Measurements from ENCODE around the gene EPB41L2.
"Not testable (repeated sequence)": the region's sequence is repeated elsewhere in the genome, so short reads cannot be mapped to it uniquely, and the experiment has no call there.

Gene EPB41L2

DNA sequence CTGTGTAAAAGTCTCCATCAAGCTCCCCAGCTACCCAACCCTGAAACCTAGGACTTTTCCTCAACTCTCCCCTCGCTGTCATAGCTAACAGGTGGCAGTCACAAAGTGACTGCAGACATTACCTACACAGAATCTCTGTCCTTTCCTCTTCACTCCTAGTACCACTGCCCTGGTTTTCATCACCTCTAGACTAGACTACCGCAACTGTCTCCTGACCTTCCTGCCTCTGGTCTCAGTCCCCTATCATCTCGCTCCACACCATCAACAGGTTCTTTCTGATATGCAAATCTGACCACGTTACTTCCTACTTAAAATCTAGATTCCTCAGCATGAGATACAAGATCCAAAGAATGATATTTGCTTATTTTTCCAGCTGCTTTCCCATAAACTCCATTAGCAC, 142.1 kb downstream of the EPB41L2 start:
- no peak overlapping the region for H3K9ac ChIP-seq
- H4K20me1 ChIP-seq = no peaks in the 10 kb centered on the region
- no peak overlapping the region for H3K4me2 ChIP-seq
- H3K36me3 ChIP-seq = peaks cover 53% of the 10 kb centered on the region
- H3K27ac ChIP-seq = no peak overlapping the region
- H3K27me3 ChIP-seq = no peaks in the 10 kb centered on the region
- no peak for TF ChIP-seq Cebpa-rat (IDR thresholded peaks at IDR 0.05)
- no peak overlapping the region for H3K4me3 ChIP-seq
- H3K9me3 ChIP-seq = peaks cover 7% of the 10 kb centered on the region
- H3K4me1 ChIP-seq = no peaks in the 10 kb centered on the region

DNA sequence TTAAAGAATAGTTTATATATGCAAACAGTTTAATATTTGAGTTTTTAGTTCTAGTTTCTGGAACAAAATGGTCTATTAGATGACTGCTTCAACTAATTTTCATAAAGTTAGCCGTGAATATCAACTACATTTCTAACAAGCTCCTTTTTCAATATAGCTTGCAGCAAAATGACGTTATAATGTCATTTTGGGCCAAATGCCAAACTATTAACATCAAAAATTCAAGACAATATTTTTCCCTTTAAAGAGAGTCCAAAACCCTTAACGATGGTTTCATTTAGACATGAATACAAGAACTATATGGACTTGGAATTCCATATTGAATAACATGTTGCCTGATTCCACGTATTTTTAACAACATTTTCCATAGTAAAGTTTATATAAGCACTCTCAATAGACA, 144.9 kb downstream of the EPB41L2 start:
- Histone ChIP-seq H3K27ac (no peak overlapping the region), H3K27me3 (no peaks in the 10 kb centered on the region), H3K4me3 (no peak overlapping the region), H3K4me1 (peaks cover 6% of the 10 kb centered on the region), H3K9ac (no peak overlapping the region), H3K4me2 (no peak overlapping the region), H3K9me3 (peaks cover 16% of the 10 kb centered on the region), H3K36me3 (peaks cover 43% of the 10 kb centered on the region), H4K20me1 (no peaks in the 10 kb centered on the region)
- no peak for TF ChIP-seq Cebpa-rat (IDR thresholded peaks at IDR 0.05)

DNA sequence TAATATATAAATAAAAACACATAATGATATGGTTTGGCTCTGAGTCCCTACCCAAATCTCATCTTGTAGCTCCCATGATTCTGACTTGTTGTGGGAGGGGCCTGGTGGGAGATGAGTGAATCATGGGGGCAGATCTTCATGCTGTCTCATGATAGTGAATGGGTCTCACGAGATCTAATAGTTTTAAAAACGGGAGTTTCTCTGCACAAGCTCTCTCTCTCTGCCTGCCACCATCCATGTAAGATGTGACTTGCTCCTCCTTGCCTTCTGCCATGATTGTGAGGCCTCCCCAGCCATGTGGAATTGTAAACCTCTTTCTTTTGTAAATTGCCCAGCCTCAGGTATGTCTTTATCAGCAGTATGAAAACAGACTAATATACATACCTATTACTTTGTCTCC, 147.4 kb downstream of the EPB41L2 start:
- H3K9me3 ChIP-seq = peaks cover 26% of the 10 kb centered on the region
- not testable (repeated sequence) for H4K20me1 ChIP-seq, H3K4me1 ChIP-seq, H3K4me3 ChIP-seq, H3K9ac ChIP-seq, H3K27ac ChIP-seq, H3K27me3 ChIP-seq, H3K4me2 ChIP-seq
- H3K36me3 ChIP-seq = peaks cover 45% of the 10 kb centered on the region

DNA sequence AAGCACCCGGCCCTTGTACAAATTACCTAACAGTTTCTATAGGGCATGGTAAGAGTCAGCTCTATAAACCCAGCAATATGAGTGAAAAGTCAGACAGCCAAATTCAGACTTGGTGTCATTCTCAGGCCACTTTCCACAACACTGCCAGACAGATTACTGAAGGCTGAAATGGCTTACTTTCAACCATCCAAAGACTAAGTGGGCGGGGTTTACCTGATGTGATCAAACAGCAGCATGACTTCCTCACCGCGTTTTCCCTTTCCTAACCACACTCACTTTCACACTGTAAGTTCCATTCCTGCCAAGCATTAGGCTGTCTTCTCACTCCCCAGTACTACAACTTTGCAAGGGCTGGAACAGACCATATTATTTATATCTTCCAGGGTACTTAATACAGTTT, 149.9 kb downstream of the EPB41L2 start:
- peaks cover 8% of the 10 kb centered on the region for H3K4me1 ChIP-seq
- H3K27ac ChIP-seq = no peak overlapping the region
- peaks cover 31% of the 10 kb centered on the region for H3K36me3 ChIP-seq
- H4K20me1 ChIP-seq = no peaks in the 10 kb centered on the region
- no peaks in the 10 kb centered on the region for H3K27me3 ChIP-seq
- peaks cover 26% of the 10 kb centered on the region for H3K9me3 ChIP-seq
- TF ChIP-seq Cebpa-rat (IDR thresholded peaks at IDR 0.05) = no peak
- H3K4me2 ChIP-seq = no peak overlapping the region
- no peak overlapping the region for H3K9ac ChIP-seq
- no peak overlapping the region for H3K4me3 ChIP-seq

DNA sequence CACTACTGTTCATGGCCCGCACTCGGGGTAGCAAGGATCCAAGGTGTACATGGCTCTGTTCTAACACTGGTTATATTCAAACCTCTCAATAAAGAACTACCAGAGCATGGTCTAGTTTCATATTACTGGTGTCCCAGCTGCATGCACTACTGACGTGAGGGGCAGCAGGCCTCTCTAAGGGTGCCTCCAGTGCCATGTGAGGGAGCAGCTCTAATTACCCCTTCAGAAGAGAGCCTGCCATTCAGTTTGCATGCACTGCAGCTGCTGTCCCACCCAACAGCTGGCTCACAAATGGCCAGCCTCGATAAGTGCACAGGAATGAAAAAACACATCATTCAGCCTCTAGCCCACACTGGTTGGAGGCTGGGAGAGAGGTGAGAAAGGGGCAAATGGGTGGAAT, 150.6 kb downstream of the EPB41L2 start:
- H3K4me2 ChIP-seq = no peak overlapping the region
- H3K9me3 ChIP-seq = peaks cover 25% of the 10 kb centered on the region
- no peak for TF ChIP-seq Cebpa-rat (IDR thresholded peaks at IDR 0.05)
- H4K20me1 ChIP-seq = no peaks in the 10 kb centered on the region
- H3K36me3 ChIP-seq = peaks cover 31% of the 10 kb centered on the region
- H3K27me3 ChIP-seq = no peaks in the 10 kb centered on the region
- no peak overlapping the region for H3K4me3 ChIP-seq
- H3K27ac ChIP-seq = no peak overlapping the region
- H3K4me1 ChIP-seq = peaks cover 8% of the 10 kb centered on the region
- no peak overlapping the region for H3K9ac ChIP-seq

DNA sequence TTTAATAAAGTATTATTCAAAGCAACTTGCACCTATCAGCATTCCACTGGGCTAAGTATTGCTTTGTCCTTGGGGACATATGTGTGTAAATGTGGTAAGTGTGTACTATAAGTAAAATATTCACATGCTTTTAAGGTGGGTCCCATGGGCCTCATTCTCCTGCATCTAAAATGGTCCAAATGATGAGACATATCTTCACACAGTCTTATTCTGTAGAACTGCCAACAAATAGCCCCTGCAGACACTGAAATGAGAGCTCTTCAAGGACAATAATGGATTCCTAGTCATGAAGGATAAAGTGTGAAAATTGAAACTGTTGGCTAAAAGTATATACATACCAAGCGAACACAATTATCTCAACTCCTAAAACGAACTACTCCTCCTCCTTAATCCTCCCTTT, 154.1 kb downstream of the EPB41L2 start:
- TF ChIP-seq Cebpa-rat (IDR thresholded peaks at IDR 0.05) = no peak
- Histone ChIP-seq H3K4me1 (peaks cover 8% of the 10 kb centered on the region), H4K20me1 (no peaks in the 10 kb centered on the region), H3K27ac (no peak overlapping the region), H3K27me3 (no peaks in the 10 kb centered on the region), H3K36me3 (0 out of 2 replicates have a peak, but pooled peaks cover 10% of the 10 kb centered on the region), H3K4me3 (no peak overlapping the region), H3K4me2 (no peak overlapping the region), H3K9me3 (peaks cover 10% of the 10 kb centered on the region), H3K9ac (no peak overlapping the region)

DNA sequence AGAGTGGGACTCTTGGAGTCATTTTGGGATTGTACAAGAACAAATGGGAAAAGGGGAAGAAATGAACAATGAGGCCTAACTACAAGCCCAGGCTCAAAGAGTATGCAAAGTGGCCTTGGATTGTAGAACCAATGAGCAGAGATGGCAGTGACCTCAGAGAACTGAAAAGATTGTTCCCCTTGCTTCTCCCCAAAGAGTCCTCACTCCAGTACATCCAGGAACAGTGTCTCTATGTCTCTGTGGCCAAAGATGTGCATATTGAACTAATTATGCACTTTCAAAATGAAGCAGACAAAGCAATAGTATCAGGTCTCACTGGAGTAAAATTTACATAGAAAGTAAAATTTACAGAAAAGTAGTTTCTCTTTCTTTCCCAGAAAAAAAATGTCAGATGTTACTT, 154.9 kb downstream of the EPB41L2 start:
- TF ChIP-seq Cebpa-rat (IDR thresholded peaks at IDR 0.05) = no peak
- peaks cover 2% of the 10 kb centered on the region for H3K4me1 ChIP-seq
- H4K20me1 ChIP-seq = no peaks in the 10 kb centered on the region
- no peaks in the 10 kb centered on the region for H3K27me3 ChIP-seq
- 0 out of 2 replicates have a peak, but pooled peaks cover 10% of the 10 kb centered on the region for H3K36me3 ChIP-seq
- H3K4me2 ChIP-seq = no peak overlapping the region
- no peak overlapping the region for H3K9ac ChIP-seq
- H3K9me3 ChIP-seq = peaks cover 10% of the 10 kb centered on the region
- no peak overlapping the region for H3K4me3 ChIP-seq
- no peak overlapping the region for H3K27ac ChIP-seq

DNA sequence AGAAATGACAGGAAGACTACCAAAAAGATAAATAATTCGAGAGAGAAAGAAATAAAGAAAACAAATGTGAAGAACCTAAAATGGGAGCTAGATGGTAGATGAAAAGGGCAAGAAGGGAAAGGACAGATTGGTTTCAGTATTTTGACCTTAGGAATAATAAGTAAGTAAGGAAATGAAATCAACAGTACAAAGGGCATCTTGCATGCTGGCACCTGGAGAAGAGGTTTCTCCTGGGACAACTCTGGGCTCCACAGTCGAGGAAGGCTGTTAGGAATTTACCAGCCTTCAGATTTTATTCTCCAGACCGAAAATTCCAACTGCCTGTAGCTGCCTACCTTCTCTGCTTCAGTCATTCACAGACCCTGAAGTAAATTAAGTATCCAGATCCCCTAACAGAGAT, 155.4 kb downstream of the EPB41L2 start:
- H3K9me3 ChIP-seq = peaks cover 10% of the 10 kb centered on the region
- H3K27me3 ChIP-seq = no peaks in the 10 kb centered on the region
- no peak overlapping the region for H3K9ac ChIP-seq
- H3K4me2 ChIP-seq = no peak overlapping the region
- no peak for TF ChIP-seq Cebpa-rat (IDR thresholded peaks at IDR 0.05)
- no peaks in the 10 kb centered on the region for H4K20me1 ChIP-seq
- H3K27ac ChIP-seq = no peak overlapping the region
- H3K4me1 ChIP-seq = no peaks in the 10 kb centered on the region
- H3K4me3 ChIP-seq = no peak overlapping the region
- 0 out of 2 replicates have a peak, but pooled peaks cover 10% of the 10 kb centered on the region for H3K36me3 ChIP-seq

DNA sequence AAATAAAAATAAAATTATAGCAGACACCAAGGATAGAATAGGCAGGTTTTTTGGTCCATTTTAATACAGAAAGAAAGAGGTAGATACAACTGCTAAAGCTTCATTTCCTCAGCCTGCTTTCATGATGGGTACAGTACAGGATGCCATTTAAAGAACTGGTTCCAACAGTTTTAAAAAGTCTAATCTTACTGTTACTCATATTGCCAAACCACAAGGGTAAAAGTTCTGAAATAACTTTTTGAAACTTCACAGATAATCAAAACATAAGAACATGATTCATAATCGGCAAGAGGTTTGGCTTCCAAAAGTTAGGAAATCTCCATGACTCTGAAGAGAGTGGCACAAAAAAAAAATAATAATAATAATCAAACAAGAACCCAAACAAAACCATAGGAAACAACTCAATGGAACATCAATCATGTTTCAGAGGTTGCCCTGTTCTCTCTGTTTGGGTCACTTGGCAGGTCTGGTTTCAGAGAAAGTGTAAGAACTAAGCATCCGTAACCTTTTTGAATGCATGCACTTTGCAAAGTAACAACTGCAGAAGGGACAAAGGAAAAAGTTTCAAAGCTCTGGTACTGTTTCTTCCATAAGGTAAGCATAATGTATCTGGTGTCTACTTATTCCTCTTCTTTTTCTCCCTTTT, 156.2 kb downstream of the EPB41L2 start:
- no peaks in the 10 kb centered on the region for H3K27me3 ChIP-seq
- TF ChIP-seq Cebpa-rat (IDR thresholded peaks at IDR 0.05) = no peak
- H3K4me2 ChIP-seq = no peak overlapping the region
- H3K4me1 ChIP-seq = no peaks in the 10 kb centered on the region
- H3K9me3 ChIP-seq = peaks cover 8% of the 10 kb centered on the region
- H4K20me1 ChIP-seq = no peaks in the 10 kb centered on the region
- H3K27ac ChIP-seq = no peak overlapping the region
- no peak overlapping the region for H3K4me3 ChIP-seq
- H3K36me3 ChIP-seq = 0 out of 2 replicates have a peak, but pooled peaks cover 7% of the 10 kb centered on the region
- no peak overlapping the region for H3K9ac ChIP-seq

DNA sequence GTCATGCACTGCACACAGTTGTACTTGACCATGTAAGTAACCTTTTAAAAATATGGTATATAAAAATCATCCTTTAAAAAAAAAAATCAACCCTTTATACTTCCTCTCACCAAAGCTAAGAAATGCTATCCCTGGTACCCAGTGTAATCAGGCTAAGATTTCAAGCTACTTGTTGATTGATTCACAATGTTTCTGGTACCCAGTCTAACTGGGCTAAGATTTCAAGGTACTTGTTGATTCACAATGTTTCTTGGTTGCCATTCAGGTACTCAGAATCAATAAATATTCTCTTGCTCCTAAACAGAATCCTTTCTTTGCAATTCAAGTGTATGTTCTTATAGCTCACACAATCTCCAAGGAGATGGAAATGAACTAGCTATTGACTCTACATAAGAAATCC, 159.4 kb downstream of the EPB41L2 start:
- Histone ChIP-seq H3K36me3 (peaks cover 23% of the 10 kb centered on the region), H3K27me3 (no peaks in the 10 kb centered on the region), H3K9me3 (no peaks in the 10 kb centered on the region), H3K4me1 (no peaks in the 10 kb centered on the region), H3K27ac (no peak overlapping the region), H3K4me3 (no peak overlapping the region), H3K4me2 (no peak overlapping the region), H4K20me1 (no peaks in the 10 kb centered on the region), H3K9ac (no peak overlapping the region)
- TF ChIP-seq Cebpa-rat (IDR thresholded peaks at IDR 0.05) = no peak

DNA sequence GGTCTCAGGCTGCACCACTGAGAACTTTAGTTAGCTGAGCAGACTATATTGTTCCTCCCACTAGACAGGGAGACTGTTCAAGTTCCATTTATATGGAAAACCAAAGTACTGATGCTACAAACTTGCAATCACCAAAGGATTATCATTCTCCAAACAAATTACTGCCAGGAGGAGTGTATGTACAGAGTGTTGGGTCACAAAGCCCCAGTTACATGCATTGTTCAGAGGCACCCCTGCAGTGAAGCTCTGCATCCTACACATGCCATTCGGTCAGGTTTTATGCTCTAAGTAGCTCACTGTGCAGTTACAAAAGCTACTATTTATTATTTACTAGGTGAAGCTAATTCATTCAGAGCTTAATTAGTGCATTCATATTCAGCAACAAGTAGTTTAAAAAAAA, 160.0 kb downstream of the EPB41L2 start:
- H3K27me3 ChIP-seq = no peaks in the 10 kb centered on the region

More for the DNA sequence above, 160.0 kb downstream of the EPB41L2 start:
- peaks cover 22% of the 10 kb centered on the region for H3K36me3 ChIP-seq
- H3K4me3 ChIP-seq = no peak overlapping the region
- no peaks in the 10 kb centered on the region for H3K9me3 ChIP-seq
- H3K4me1 ChIP-seq = no peaks in the 10 kb centered on the region
- no peak for TF ChIP-seq Cebpa-rat (IDR thresholded peaks at IDR 0.05)
- no peak overlapping the region for H3K9ac ChIP-seq
- no peak overlapping the region for H3K27ac ChIP-seq
- no peaks in the 10 kb centered on the region for H4K20me1 ChIP-seq
- no peak overlapping the region for H3K4me2 ChIP-seq

All from BLaER1 (cell line).